ENCODE data around the gene PCDHGC5. TPM values are rescaled to one million over a fixed set of nuclear protein-coding genes. Genes with fewer than 3 reads are reported as not detected.

The PCDHGC5 gene
- total and polyA plus RNA-seq, 2 experiments from 2014 or later = 0.16 to 1.5 TPM

GRCh38 chr5:141486091-141486490 is 2.8 kb upstream of the PCDHGC5 start:
- H3K4me3 Mint-ChIP-seq = peak overlapping the region; percentile 69; the same call in 1 of the 3 replicates
- Histone ChIP-seq H3K4me2 (peak overlapping the region; percentile 74), H4K20me1 (replicated peaks; ENCODE audit: insufficient read depth) (peaks cover 3% of the 10 kb centered on the region; the same call in 1 of the 2 replicates), H3K9me2 (ENCODE audit: insufficient read depth) (no peaks in the 10 kb centered on the region), H3F3A (replicated peaks; ENCODE audit: low read depth) (no peaks in the 10 kb centered on the region), H3K27ac (ENCODE audit: low read depth) (no peak overlapping the region), H2AFZ (no peak overlapping the region), H3K36me3 (ENCODE audit: insufficient read depth) (no peaks in the 10 kb centered on the region), H3K4me1 (ENCODE audit: insufficient read depth) (peaks cover 31% of the 10 kb centered on the region), H3K79me2 (replicated peaks; ENCODE audit: insufficient read depth) (0 out of 2 replicates have a peak, but pooled peaks cover 4% of the 10 kb centered on the region), H3K4me3 (no peak overlapping the region; the same call in 1 of the 2 replicates), H3K27me3 (ENCODE audit: insufficient read depth) (peaks cover 45% of the 10 kb centered on the region)
- no peak overlapping the region for H3K27ac Mint-ChIP-seq
- peaks cover 46% of the 10 kb centered on the region for H3K4me1 Mint-ChIP-seq
- H3K27me3 Mint-ChIP-seq (ENCODE audit: insufficient read depth, low read depth, poor library complexity) = peaks cover 43% of the 10 kb centered on the region
- no peak for ATAC-seq
- peaks cover 17% of the 10 kb centered on the region for H3K36me3 Mint-ChIP-seq (ENCODE audit: low read depth)
- TF ChIP-seq ZNF331 (CRISPR knock-in tag; IDR thresholded peaks at IDR 0.05; ENCODE audit: low read depth) = no peak
- no peak for TF ChIP-seq JUNB (IDR thresholded peaks at IDR 0.05; ENCODE audit: unreplicated experiment)
- TF ChIP-seq CTCF (conservative IDR thresholded peaks at IDR 0.05; ENCODE audit: low read depth in 2 of 2) = no peak
- TF ChIP-seq CREB1 (CRISPR knock-in tag; IDR thresholded peaks at IDR 0.05; ENCODE audit: low read depth) = no peak
- no peak for TF ChIP-seq ZNF114 (CRISPR knock-in tag; IDR thresholded peaks at IDR 0.05)
- no peak for TF ChIP-seq EZH2phosphoT487 (IDR thresholded peaks at IDR 0.05; ENCODE audit: unreplicated experiment)
- no peak for TF ChIP-seq STAT1 (IDR thresholded peaks at IDR 0.05; ENCODE audit: unreplicated experiment)
- TF ChIP-seq NANOG (IDR thresholded peaks at IDR 0.05; ENCODE audit: borderline replicate concordance) = no peak
- TF ChIP-seq ETS1 (IDR thresholded peaks at IDR 0.05) = no peak
- TF ChIP-seq POLR2AphosphoS5 (IDR thresholded peaks at IDR 0.05; ENCODE audit: low read depth) = no peak
- no peak for TF ChIP-seq REST (IDR thresholded peaks at IDR 0.05; ENCODE audit: unreplicated experiment)
- TF ChIP-seq EZH2 (IDR thresholded peaks at IDR 0.05; ENCODE audit: low read depth, unreplicated experiment) = no peak
- TF ChIP-seq ZNF462 (CRISPR knock-in tag; IDR thresholded peaks at IDR 0.05) = no peak
- DNase-seq (ENCODE audit: low spot score) = no peak
- no peaks in the 10 kb centered on the region for H3K9me3 Mint-ChIP-seq
